CD4-positive, alpha-beta T cell treated with Interleukin-21 for 1 hour (primary cell): ENCODE results near the gene GPT2.
"Not testable (repeated sequence)": the region's sequence is repeated elsewhere in the genome, so short reads cannot be mapped to it uniquely, and the experiment has no call there.

ENCODE experiments used
- DNase-seq: peaks from one replicate; pipeline ENCODE4 v3.0.0-alpha.2; 2020

The GPT2 gene

DNA sequence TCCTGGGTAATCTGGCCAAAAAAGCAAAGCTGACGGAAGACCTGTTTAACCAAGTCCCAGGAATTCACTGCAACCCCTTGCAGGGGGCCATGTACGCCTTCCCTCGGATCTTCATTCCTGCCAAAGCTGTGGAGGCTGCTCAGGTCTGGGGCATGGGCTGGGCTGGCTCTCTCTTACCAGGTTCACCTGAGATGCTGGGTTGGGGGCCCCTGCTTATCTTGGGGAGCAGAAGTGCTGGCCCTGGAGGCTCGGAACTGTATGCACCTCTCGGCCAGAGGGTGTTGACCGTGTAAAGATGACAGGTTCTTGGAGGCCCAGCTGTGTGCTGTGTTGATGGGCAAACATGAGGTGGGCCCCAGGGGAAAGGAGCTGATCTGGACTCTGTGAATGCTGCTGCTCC, 40.2 kb downstream of the GPT2 start:
- DNase-seq = no peak

DNA sequence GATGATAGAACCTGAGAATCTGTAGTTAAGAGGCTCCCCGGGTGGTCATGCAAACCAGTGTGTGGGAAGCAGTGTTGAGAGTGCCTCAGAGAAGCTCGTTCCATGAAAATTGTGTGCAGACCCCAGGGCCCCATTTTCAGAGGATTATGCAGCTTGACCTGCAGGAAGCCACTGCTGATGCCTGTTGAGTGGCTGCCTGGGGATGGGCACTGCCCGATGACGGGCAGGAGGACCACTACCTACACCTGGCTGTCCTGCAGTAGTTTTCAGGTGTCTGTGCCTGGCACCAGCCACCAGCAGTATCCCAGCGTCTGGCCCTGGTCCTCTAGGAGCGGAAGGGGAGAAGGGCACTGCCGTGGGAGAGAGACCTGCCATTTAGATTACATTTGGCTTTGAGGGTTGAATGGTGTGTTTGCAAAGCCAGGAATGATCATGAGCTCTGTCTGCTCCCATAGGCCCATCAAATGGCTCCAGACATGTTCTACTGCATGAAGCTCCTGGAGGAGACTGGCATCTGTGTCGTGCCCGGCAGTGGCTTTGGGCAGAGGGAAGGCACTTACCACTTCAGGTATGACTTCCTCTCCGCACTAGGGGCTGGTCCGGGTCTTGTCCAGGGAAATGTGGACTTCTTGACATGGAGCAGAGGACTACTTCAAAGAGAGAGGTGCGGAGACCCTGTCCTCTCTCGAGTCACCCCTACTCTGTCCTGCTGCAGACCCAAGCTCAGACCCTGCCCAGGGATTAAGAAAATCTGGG, 42.5 kb downstream of the GPT2 start:
- no peak for DNase-seq

DNA sequence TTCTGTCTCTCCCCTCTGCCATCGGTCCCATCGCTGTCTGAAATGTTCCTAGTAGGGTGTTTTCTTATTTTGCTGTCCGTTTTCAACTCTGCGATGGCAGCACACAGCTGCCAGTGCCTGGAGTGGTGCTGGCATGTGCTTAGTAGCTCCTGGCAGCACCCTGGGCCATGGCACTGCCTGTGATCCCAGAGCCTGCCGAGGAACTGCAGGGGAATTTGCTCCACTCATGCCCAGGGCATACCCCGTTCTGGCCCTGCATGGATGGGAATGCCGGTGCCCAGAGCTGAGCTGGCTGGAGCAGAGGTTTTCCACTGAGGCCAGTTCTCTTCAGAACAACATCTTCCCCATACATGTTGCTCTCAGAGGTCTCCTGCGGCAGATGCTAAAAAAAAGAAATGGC, 43.1 kb downstream of the GPT2 start:
- DNase-seq = no peak

DNA sequence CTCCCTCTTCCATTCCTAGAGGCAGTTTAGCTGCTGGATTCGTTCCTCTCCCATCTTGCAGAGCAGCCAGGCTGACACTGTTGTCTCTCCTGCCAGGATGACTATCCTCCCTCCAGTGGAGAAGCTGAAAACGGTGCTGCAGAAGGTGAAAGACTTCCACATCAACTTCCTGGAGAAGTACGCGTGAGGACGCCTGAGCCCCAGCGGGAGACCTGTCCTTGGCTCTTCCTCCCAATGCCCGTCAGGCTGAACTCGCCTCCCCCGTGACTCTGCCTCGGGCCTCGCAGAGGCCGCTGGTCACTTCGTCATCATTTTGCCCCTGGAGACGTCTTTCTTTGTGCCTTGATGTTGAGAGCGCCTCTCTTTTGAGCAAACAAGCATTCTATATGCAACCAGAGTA, 44.6 kb downstream of the GPT2 start:
- DNase-seq = no peak

DNA sequence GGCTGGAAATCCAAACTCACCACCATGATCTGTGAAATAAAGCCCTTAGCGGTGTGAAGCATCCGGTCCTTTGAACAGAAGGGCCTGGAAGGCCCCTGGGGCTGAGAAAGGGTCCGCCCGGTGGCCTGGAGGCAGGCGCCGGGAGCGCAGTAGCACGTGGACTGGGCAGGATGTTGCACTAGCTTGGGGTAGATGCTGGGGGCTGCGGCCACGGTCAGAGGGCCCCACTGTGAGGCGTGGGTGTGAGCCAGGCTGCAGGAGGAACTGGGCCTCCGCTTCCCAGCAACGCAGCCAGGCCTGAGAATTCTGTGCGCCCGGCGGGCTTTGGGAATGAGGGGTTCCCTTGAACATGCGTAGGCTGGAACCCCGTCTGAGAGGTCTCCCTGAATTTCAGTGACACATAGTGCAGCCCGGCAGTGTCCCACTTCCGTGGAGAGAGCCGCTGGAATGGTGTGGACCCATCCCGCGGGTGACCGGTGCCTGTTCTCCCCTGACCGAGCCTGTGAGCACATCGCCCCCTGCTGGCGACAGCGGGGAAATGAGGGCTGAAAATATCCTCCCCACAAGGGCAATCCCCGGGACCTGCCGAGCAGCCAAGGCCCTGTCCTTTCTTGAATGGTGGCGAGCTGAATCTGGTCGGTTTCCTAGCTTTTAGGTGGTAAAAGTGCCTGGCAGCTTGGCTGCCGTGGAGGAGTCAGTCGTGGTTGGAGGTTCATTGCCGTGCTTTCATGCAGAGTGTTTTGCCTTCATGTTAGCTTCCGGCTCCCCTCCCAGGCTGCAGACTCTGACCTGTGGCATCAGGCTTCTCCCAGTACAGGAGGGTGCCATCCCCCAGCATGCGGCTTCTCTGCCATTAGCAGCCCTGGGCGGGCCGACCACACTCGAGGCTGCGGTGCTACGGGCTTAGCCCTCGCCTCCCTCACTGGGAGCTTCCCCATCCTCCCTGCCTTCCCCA, 45.5 kb downstream of the GPT2 start:
- DNase-seq = peak; percentile 64

DNA sequence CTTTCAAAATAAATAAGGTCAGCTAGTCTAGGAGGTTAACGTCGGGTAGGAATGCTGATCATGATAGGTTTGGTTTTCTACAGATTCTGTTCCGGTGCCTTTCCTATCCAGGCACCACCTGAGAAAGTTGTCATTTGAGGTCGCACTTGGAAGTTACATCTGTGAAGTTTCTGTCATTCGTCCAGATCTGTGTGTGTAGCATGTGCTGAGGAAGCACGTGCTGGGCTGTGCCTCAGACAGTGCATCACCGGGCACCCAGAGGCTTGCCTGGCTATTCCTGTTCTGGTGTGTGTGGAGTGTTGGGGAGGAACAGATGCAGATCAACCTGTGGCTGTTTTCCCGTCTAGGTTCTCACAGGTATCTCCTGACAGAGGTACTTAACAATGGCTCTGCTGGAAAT, 46.7 kb downstream of the GPT2 start:
- no peak for DNase-seq

DNA sequence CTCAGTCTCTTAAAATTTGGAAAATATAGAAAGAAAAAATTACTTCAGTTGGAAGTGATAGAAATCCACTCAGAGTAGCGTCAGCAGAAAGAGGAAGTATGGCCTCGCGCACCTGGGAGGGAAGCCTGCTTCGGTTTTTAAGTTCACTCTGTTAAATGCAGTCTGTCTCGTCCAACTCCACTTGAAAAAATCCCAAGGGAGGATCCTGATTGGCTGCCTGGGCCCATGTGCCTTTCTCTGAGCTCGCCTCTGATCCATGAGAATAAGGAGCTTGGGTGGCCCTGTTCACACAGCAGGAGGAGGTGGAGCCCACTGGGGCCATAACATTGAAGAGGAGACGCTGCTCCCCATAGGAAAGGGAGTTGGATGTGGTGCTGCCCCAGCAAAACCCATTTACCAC, 48.6 kb downstream of the GPT2 start:
- DNase-seq = no peak

DNA sequence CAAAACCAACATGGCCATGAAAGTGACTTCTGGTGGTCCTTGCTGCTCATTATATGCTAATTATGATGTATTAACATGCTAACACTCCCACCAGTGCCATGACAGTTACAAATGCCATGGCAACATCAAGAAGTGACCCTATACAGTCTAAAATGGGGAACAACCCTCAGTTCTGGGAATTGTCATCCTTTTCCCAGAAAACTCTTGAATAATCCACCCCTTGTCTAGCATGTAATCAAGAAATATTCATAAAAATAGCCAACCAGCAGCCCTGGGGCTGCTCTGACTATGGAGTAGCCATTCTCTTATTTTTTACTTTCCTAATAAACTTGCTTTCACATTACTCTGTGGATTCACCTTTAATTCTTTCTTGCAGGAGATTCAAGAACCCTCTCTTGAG, 53.4 kb downstream of the GPT2 start:
- DNase-seq = no peak

DNA sequence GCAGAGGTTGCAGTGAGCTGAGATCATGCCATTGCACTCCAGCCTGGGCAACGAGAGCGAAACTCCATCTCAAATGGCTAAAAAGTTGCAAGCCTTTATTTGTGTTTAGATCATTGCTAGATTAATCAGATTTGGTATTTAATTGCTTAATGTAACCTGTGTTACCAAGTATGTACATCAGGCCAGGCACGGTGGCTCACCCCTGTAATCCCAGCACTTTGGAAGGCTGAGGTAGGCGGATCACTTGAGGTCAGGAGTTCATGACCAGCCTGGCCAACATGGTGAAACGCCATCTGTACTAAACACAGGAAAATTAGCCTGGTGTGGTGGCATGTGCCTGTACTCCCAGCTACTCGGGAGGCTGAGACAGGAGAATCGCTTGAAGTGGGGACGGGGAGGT, 60.6 kb downstream of the GPT2 start:
- not testable (repeated sequence) for DNase-seq

DNA sequence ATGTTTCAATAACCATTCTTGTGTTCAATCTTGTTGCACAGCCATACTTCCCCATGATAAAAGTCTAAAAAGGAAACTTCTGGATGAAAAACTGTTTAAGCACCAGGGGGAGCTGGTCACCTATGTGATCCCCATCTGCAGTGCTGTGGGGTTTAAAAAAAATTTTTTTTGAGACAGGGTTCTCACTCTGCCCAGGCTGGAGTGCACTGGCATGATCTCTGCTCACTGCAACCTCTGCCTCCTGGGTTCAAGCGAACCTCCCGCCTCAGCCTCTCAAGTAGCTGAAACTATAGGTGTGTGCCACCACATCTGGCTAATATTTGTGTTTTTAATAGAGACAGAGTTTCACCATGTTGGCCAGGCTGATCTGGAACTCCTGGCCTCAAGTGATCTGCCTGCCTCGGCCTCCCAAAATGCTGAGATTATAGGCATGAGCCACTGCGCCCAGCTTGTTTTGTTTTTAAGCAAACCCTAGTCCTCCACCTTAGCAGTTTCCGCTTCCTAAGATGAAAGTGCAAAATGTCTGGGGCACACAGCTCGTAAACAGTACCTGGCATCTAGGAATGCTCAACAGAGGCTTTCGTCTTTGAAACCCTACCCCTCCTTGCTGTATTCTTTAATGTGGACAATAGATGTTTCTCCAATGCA, 63.9 kb downstream of the GPT2 start:
- peak; percentile 59 for DNase-seq

DNA sequence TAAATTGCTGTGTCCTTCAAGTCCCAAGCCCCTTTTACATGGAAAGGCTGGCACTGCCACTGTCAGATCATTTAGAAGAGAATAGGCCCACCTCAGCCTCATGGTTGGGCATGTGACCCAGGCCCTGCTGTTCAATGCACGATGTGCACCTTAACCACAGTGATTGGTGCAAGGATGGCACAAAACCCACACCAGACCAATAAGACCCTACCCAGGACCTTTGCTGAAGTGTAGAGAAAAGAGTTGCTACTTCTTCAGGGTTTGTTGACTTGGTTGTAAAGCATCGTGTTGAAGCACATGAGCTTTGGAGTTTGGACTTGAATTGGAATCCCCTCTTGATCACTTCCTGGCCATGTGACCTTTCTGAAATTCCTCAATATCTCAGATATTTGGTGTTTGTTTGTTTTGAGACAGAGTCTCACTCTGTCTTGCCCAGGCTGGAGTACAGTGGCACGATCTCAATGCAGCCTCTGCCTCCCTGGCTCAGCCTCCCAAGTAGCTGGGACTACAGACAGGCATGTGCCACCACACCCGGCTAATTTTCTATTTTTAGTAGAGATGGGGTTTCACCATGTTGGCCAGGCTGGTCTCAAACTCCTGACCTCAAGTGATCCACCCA, 64.5 kb downstream of the GPT2 start:
- no peak for DNase-seq

DNA sequence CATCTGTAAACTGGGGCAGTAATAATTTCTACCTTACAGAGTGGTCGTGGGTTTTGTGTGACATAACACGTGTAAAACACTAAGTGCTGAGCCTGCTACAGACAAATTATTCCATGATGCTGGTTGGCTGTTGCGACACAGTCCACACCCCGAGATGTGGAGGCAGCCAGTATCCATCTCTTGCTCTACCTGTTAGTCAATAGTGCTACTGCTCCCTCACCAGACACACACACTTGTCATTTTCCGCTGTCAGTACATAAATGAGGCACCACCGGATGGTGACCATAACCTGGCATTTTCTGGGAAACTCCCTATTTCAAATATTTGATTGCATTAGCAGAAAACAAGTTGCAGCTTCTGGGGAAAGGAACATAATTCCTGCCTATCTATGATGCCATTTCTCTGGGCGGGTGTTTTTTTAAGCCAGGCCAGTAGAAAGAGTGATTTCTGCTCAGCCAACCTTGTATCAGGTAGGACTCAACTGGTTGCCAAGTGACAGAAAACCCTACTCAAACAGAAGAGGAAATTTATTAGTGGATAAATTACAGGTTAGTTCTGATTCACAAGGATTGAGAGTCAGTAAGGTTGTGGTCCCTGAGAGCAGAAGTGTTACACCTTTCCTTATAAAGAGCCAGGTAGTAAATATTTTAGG, 65.2 kb downstream of the GPT2 start:
- DNase-seq = peak; percentile 33

DNA sequence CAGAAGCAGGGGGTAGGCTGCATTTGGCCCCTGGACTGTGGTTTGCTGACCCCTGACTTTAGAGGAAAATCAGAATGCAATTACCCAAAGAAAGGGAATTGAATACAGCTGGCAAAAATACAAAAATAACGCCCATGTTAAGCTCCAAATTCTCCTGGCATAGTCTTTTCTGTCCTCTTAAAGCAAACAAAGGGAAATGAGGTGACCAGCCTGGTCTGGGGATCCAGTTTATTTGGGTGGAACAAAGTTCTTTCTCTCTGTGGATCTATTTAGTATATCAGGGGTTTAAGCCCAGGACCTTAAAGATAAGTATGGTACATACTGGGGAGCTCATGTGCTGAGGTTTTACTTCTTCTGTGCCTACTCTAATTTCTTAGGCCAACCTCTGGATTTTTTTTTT, 65.8 kb downstream of the GPT2 start:
- no peak for DNase-seq

DNA sequence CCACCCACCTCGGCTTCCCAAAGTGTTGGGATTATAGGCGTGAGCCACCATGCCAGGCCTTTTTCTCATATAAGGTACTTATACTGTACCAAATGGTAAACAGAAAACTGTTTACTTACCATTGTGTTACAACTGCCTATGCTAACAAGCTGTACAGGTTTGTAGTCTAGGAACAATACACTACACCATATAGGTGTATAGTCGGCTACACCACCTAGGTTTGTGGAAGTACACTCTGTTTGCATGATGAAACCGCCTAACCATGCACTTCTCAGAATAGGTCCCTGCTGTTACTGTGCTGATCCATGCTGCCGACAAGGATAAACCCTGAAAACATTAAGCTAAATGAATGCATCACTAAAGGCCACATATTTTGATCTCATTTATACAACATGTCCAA, 70.4 kb downstream of the GPT2 start:
- DNase-seq = no peak

DNA sequence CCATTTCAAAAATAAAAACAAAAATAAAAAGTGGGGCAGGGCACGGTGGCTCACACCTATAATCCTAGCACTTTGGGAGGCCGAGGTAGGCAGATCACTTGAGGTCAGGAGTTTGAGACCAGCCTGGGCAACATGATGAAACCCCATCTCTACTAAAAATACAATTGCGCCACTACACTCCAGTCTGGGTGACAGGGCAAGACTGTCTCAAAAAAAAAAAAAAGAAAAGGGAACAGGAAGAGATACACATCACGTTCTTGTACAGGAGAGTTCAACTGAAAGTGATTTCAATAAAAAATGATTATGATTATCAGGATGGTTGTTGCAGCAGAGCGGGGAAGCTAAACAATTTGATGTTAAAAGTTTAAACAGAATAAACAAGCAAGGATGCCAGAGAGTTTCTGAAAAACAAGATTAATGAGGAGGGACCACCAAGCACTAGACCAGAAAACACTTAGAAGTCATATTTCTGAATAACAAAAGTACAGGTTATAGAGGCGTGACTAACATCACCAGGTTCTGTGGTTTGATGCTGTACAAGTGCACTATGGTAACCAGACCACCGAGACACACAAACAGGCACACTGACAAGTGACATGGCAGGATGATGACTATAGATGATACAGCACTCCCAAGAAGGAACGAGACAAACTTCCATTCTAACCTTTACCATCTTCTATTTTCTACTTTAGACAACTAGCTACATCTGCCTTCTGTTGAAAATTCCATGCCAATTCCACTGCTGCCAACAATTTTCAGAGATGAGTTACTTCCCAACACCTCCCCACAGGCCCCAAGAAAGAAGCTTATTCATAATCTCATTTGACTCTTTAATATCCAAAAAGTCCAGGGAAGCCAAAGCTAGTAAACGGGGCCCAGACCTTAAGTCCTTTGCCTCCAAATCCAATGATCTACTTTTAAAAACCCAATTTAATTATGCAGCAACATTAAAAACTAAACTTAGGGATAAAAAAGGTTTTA, 77.5 kb downstream of the GPT2 start:
- DNase-seq = peak; percentile 40

DNA sequence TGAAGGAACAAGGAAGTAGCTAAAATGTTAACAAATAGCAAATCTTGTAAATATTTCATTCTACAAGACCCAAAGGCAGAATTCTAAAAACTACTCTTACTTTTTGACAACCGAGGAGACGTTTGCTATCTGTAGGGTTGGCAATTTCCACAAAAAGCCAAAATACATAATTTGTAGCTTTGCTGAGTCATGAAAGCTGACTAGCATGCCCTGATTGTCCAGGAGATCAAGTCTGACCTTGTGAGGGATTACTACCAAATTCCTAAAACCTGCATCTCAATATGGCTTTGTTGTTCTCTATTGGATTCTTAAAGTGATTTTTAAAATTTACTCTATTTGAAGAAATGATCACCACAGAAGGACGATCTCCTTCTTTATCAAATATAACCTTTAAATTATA, 78.5 kb downstream of the GPT2 start:
- no peak for DNase-seq

DNA sequence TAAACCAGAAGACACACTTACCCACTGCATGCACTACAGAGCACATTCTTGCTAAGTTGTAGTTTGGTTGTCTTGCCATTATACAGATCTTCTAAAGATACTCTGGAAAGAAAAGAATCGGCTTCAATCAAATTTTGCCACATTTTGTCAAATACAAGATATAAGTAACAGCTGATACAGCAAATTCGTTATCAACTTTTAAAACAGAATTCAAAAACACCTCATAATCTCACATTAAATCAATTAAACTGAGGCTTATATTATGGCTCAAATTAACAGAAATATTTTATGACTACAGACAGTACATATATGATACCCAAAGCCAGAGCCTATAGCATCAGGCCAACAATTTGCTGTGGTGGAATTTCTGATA, 83.9 kb downstream of the GPT2 start:
- DNase-seq = no peak

DNA sequence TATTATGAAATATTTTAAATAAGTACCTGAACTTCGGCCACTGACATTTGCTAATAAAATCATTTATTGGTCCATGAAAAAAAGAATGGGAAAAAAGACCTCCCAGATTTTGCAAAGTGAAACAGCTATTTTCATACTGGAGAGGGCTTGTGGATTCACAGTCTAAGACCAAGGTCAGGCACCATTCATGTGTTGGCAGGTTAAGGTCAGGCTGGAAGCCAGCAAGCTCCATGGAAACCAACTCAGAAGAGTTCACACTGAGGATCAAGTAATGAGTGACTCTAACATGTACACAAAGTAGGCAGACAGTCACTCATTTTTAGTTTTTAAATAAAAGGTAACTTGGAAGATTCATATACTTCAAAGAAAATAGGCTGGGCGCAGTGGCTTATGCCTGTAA, 85.9 kb downstream of the GPT2 start:
- DNase-seq = no peak

DNA sequence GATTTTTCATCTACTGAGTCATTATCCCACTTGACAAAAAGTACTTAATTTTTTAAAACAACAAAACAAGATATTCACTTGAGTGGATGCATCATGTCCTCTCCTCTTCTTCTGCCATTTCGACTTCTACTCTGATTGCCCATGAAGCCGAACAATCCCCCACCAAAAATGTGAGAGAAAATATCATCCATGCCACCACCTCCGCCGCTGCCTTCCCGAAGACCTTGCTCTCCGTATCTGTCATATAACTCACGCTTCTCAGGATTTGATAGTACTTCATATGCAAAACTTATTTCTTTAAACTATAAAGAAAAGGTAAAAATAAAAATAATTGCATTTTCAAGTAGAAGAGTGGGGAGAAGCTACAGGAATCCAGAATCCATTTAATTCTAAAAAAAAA, 87.1 kb downstream of the GPT2 start:
- no peak for DNase-seq

DNA sequence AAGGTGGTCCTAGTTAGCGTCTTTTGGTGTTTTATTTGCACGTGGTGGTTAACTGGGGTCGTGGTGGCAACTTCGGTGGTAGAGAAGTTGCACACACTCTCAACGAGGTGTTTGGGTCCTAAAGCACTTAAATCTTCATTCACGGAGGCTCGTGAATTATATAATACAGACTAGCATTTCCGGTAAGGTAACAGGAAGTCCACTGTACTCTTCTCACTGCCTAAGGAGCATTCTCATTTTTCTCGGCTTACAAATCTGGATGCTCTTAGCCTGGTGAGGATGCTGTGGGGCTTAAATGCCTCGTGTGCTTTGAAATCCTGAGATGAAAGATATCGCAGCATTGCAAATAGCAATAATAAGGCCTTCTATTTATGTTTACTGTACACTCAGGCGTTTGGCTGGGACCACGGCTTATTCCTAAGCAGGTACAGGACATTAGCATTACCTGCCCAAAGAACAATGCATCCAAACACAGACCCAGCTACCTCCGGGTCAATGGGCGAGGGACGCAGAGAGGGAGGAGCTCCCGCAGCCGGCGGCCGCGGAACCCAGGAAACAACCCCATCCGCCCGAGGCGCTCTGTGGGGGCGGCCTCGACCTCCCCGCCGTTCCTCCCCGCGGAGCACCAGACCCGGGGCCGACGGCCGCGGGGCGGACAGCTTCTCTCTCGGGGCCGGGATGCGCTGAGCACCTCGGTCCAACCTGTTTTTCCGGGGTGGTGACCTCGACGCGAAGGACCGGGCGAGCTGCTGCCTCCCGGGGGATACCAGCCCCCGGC, 88.5 kb downstream of the GPT2 start:
- DNase-seq = peak; percentile 65
